ENCODE measurements around the gene TRIM37.
A peak's percentile ranks its signal among the peaks of the same experiment; 100 is the strongest.
"Not testable (repeated sequence)": the region's sequence is repeated elsewhere in the genome, so short reads cannot be mapped to it uniquely, and the experiment has no call there.

TRIM37 gene, protein sequence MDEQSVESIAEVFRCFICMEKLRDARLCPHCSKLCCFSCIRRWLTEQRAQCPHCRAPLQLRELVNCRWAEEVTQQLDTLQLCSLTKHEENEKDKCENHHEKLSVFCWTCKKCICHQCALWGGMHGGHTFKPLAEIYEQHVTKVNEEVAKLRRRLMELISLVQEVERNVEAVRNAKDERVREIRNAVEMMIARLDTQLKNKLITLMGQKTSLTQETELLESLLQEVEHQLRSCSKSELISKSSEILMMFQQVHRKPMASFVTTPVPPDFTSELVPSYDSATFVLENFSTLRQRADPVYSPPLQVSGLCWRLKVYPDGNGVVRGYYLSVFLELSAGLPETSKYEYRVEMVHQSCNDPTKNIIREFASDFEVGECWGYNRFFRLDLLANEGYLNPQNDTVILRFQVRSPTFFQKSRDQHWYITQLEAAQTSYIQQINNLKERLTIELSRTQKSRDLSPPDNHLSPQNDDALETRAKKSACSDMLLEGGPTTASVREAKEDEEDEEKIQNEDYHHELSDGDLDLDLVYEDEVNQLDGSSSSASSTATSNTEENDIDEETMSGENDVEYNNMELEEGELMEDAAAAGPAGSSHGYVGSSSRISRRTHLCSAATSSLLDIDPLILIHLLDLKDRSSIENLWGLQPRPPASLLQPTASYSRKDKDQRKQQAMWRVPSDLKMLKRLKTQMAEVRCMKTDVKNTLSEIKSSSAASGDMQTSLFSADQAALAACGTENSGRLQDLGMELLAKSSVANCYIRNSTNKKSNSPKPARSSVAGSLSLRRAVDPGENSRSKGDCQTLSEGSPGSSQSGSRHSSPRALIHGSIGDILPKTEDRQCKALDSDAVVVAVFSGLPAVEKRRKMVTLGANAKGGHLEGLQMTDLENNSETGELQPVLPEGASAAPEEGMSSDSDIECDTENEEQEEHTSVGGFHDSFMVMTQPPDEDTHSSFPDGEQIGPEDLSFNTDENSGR

GRCh38 chr17:59106463-59107305 lies at the start of gene TRIM37:
Gene TRIM37 (minus strand): TSS chr17:59106880. CDS start chr17:59106461, 419 bp downstream.
- DNase-seq: peak; percentile 100

GRCh38 chr17:59155439-59156177 lies 48.9 kb upstream of the TRIM37 start, which contains the start of gene PRR11:
Gene PRR11 (plus strand): TSS chr17:59155746. CDS start chr17:59169753, 14,007 bp downstream.
- DNase-seq: peak; percentile 100

- DNase-seq: peak; percentile 100
These were observed 48.2 kb upstream of the TRIM37 start, which contains the start of gene SKA2 for GRCh38 chr17:59154721-59155438. Gene SKA2 (minus strand): TSS chr17:59155186. CDS start chr17:59155163, 23 bp downstream.

GRCh38 chr17:59154292-59154720 lies 47.6 kb upstream of the TRIM37 start:
- peak; percentile 86 for DNase-seq

- no peak for DNase-seq
These were observed 46.2 kb upstream of the TRIM37 start for GRCh38 chr17:59152925-59153324.

- DNase-seq: no peak
These were observed 44.9 kb upstream of the TRIM37 start for GRCh38 chr17:59151591-59151990.

DNA sequence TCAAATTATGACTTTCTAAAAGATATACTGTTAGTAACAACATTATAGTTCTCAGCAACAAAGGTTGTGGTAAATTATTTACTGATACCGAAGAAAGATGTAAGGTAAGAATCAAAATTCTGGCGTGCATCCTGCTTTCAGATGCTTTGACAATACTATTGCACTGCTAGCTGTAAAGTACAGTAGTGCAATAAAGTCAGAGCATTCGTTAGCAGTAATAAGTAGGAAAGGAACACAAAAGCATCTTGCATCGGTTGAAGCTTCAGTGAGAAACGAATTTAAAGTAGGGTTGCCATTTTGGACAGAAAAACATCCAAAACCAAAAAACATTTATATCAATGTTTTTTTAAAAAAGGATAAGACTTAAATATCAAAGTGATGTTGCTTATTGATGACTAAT lies 44.3 kb upstream of the TRIM37 start:
- DNase-seq: peak; percentile 18

DNA sequence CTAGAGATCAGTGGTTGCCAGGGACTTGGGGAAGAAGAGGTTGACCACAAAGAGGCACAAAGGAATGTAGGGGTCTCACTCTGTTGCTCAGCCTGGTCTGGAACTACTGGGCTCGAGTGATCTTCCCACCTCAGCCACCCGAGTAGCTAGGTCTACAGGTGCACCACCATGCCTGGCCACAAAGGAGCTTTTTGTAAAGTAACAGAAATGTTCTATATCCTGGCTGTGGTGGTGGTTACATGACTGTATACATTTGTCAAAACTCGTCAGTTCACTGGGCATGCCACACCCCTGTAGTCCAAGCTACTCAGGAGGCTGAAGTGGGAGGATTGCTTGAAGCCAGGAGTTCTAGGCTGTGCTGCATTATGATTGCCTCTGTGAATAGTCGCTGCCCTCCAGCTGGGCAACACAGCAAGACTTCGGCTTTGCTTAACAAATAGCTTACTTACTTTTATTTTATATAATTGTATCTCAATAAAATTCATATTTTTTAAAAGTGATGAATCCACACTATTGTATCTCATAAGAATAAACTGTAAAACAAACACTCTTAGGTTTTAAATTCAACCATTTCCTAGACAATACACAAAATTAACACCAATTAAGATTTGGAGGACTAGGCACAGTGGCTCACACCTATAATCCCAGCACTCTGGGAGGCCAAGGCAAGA lies 43.3 kb upstream of the TRIM37 start:
- no peak for DNase-seq

- DNase-seq: no peak
These were observed 42.4 kb upstream of the TRIM37 start for GRCh38 chr17:59149051-59149450.

GRCh38 chr17:59145571-59146096 lies 39.0 kb upstream of the TRIM37 start:
- DNase-seq: no peak

GRCh38 chr17:59141860-59142259 lies 35.2 kb upstream of the TRIM37 start:
- DNase-seq: no peak

DNA sequence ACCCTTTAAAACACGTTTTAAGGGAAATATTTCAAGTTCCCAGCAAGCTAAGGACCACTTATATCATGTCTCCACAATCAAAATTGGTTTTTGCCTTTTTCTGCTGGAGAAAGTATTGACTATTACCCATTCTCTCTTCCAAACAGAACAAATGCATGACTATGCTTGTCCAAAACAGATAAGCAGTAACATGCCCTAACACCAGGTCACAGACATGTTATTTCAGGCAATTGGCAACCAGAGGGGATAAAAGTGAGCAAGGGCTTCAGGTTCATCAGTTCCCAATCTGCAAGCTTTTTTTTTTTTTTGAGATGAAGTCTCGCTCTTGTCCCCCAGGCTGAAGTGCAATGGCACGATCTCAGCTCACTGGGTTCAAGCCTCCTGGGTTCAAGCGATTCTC lies 33.3 kb upstream of the TRIM37 start:
- no peak for DNase-seq

- DNase-seq: not testable (repeated sequence)
These were observed 31.7 kb upstream of the TRIM37 start for GRCh38 chr17:59138339-59138738.

DNA sequence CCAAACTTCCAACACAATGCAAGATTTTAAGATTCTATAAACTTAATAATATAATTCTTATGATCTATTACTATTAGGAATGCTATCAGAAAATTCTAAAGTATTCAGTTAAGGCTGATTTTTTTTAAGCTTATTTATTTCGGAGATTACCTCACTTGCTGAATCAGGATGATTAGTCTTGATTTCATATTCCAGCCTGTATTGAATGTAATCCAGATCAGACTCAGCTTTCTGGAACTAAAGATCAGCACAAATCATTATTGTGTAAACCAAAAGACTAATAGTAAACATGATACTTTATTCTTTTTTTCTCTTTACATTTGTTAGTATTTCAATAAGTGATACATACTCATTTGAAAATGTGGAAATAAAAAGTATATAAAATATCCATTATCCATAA lies 24.5 kb upstream of the TRIM37 start:
- DNase-seq: no peak

DNA sequence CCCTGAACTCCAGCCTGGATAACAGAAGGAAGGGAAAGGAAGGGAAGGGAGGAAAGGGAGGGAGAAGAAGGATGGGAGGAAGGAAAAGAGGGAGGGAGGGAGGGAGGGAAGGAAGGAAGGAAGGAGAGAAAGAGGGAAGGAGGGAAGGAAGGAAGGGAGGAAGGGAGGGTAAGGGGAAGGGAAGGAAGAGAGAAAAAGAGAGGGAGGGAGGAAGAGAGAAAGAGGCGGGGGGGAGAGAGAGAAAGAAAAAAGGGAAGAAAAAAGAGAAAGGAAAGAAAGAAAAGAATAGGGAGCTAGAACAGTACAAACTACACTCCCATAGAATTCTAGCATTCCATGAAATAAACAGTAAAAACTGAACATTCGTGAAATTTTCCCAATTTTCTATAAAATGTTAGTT lies 23.1 kb upstream of the TRIM37 start:
- no peak for DNase-seq

- DNase-seq: no peak
These were observed 20.2 kb upstream of the TRIM37 start for GRCh38 chr17:59126809-59127417.

DNA sequence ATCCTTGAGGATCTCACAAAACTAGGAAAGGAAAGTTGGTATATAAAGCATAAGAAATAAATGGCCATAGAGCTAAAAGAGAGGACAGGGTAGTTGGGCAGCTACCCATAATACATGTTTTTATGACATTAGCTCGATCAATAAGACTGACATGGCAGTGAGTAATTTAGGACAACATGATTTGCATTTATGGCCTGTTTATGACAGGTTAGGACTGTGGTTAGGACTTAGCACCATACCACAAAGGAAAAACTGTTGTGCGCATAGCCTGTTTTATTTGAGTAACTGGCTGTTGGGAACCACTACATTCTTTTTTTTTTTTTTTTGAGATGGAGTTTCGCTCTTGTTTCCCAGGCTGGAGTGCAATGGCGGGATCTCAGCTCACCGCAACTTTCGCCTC lies 18.0 kb upstream of the TRIM37 start:
- DNase-seq: no peak

DNA sequence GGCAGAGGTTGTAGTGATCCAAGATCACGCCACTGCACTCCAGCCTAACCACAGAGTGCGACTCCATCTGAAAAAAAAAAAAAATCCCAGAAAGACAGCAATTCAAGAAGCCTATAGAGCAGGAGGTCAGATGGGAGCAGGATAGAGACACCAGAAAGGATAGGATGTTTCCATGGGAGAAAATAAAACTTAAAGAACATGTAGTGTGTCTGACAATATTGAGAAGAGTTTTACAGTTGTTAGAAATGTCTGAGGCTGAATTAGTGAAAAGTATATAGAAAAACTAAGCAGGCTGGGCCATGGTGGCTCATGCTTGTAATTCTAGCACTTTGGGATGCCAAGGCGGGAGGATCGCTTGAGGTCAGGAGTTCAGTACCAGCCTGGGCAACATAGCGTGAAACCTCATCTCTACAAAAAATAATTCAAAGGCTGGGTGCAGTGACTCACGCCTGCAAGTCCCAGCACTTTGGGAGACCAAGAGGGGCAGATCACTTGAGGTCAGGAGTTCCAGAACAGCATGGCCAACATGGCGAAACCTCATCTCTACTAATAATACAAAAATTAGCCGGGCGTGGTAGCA lies 15.3 kb upstream of the TRIM37 start:
- DNase-seq: no peak

GRCh38 chr17:59115474-59115873 lies 8.8 kb upstream of the TRIM37 start:
- no peak for DNase-seq

Measured in NCI-H69 (cell line).